GM19455 (cell line): ENCODE measurements around the gene PRR20A.
"Not testable (repeated sequence)": the region's sequence is repeated elsewhere in the genome, so short reads cannot be mapped to it uniquely, and the experiment has no call there.

Experiments used
- ATAC-seq: cut with Tn5 transposase; IDR thresholded peaks from one replicate; pipeline ENCODE4 v1.9.1; 2021; ENCODE audit not compliant: unreplicated experiment

The PRR20A gene

DNA sequence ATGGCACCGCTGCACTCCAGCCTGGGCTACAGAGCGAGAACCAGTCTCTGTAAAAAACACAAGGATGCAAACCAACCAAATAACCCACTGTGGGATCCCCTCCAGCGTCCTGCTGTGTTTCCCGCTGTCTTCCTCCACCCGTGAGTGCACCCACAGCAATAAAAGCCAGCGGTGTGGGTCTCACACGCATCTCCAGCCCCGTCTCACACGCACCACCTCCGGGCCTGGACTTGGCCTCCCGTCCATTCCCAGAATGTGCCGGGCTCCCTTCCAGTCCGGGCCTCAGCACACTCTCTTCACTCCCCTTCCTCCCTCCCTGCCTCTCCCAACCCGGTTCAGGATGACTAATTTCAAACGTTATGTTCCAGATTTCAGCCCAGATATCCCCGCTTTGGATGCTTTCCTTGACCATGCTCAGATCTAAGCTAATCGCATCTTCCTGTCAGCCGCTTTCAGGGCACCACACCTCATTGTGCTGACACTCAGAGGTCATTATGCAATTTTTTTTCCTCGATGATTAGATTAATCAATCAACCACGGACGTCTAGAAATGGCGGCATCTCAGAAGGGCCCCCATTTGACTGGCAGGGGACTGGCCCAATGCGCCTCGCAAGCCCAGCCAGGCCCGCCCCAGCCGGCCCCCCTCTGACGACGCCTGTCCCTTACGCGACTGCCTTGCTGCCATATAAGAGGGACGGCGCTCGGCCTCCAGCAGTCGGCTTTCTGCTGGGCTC, at the start of gene PRR20A:
Gene PRR20A, plus strand, starts transcription at position 684 of the 734 bp plus-strand sequence. CDS start 387 bp downstream, outside the sequence.
- not testable (repeated sequence) for ATAC-seq

GRCh38 chr13:57114945-57115344, 25.8 kb upstream of the PRR20A start:
- ATAC-seq, result no peak

GRCh38 chr13:57123681-57124080, 17.0 kb upstream of the PRR20A start:
- no peak for ATAC-seq

DNA sequence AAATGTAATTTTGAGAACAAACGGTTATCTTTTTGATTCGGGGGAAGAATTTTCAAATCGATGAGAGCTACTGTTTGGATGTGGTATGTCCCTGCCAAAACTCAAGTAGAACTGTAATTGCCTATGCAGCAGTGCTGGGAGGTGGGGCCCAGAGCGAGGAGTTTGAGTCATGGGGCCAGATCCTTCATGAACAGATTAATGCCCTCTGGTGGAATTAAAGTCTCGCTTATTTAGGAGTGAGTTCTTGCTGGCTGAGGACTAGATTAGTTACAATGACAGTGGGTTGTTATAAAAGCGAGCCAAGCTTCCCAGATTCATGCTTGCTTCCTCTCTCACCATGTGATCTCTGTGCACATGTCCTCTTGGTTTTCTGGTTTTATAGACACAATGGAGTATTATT, 11.8 kb upstream of the PRR20A start:
- ATAC-seq, result no peak

GRCh38 chr13:57136093-57136492, 4.6 kb upstream of the PRR20A start:
- no peak for ATAC-seq

DNA sequence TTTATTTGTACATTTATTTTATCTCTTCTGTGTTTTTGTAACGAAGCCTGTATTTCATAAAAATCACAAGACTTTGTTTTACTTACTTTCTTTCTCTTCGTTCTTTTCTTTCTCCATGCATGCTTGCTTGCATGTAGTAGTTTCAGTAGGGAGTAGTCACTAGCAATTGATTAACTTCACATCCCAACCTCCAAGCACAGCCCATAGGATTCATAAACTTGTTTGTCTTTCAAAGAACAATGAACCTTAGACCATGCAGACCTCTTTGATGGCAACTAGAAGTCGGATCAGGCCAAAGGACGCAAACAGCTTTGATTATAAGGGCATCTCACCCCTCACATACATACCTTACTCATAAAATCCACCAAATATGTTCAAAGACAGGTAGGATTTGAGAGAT, 3.1 kb upstream of the PRR20A start:
- ATAC-seq, result no peak

GRCh38 chr13:57138988-57139387, 1.7 kb upstream of the PRR20A start:
- no peak for ATAC-seq

DNA sequence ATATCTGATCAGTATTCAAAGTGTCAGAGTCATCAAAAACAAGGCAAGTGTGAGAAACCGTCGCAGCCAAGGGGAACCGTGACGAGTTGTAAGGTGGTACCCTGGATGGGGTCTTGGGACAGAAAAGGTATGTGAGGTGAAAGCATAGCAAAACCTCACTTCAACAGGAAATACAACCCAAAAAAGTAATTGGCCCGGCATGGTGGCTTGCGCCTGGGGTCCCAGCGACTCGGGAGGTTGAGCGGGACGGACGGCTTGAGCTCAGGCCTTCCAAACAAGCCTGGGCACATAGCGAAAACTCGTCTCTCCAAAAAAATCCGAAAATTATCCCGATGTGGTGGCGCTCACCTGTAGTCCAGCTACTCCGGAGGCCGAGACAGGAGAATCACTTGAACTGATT, 937 bp upstream of the PRR20A start:
- ATAC-seq, result not testable (repeated sequence)

DNA sequence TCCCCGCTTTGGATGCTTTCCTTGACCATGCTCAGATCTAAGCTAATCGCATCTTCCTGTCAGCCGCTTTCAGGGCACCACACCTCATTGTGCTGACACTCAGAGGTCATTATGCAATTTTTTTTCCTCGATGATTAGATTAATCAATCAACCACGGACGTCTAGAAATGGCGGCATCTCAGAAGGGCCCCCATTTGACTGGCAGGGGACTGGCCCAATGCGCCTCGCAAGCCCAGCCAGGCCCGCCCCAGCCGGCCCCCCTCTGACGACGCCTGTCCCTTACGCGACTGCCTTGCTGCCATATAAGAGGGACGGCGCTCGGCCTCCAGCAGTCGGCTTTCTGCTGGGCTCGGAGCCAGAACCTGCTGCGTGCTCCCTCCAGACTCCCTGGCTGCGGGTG, 6.5 kb downstream of the PRR20A start, which contains the start of gene PRR20B:
Gene PRR20B, plus strand, starts transcription at position 301 of the 400 bp plus-strand sequence. CDS start 387 bp downstream, outside the sequence.
- not testable (repeated sequence) for ATAC-seq

DNA sequence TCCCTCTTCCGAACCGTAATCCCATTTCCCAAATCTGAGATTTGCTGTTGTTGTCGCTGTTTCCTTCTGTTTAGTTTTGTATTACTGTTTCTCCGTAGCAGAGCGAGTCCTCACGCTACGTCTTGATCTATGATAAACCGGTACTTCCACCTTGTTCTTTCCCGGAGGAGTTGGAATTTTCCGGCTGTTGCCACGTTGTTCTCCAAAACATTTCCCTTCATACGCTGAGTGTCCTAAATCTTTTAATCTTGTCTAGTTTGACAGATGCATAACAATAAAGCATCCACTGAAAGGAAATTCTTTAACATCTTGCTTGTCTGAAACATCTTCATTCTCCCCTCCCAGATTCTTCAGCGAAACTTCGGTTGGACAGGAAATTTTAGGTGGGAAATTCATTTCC, 7.4 kb downstream of the PRR20A start:
- not testable (repeated sequence) for ATAC-seq

DNA sequence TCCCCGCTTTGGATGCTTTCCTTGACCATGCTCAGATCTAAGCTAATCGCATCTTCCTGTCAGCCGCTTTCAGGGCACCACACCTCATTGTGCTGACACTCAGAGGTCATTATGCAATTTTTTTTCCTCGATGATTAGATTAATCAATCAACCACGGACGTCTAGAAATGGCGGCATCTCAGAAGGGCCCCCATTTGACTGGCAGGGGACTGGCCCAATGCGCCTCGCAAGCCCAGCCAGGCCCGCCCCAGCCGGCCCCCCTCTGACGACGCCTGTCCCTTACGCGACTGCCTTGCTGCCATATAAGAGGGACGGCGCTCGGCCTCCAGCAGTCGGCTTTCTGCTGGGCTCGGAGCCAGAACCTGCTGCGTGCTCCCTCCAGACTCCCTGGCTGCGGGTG, 13.0 kb downstream of the PRR20A start, which contains the start of gene PRR20C:
Gene PRR20C, plus strand, starts transcription at position 301 of the 400 bp plus-strand sequence. CDS start 387 bp downstream, outside the sequence.
- not testable (repeated sequence) for ATAC-seq

DNA sequence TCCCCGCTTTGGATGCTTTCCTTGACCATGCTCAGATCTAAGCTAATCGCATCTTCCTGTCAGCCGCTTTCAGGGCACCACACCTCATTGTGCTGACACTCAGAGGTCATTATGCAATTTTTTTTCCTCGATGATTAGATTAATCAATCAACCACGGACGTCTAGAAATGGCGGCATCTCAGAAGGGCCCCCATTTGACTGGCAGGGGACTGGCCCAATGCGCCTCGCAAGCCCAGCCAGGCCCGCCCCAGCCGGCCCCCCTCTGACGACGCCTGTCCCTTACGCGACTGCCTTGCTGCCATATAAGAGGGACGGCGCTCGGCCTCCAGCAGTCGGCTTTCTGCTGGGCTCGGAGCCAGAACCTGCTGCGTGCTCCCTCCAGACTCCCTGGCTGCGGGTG, 19.6 kb downstream of the PRR20A start, which contains the start of gene PRR20D:
Gene PRR20D, plus strand, starts transcription at position 301 of the 400 bp plus-strand sequence. CDS start 387 bp downstream, outside the sequence.
- ATAC-seq, result not testable (repeated sequence)

DNA sequence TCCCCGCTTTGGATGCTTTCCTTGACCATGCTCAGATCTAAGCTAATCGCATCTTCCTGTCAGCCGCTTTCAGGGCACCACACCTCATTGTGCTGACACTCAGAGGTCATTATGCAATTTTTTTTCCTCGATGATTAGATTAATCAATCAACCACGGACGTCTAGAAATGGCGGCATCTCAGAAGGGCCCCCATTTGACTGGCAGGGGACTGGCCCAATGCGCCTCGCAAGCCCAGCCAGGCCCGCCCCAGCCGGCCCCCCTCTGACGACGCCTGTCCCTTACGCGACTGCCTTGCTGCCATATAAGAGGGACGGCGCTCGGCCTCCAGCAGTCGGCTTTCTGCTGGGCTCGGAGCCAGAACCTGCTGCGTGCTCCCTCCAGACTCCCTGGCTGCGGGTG, 26.2 kb downstream of the PRR20A start, which contains the start of gene PRR20E:
Gene PRR20E, plus strand, starts transcription at position 301 of the 400 bp plus-strand sequence. CDS start 387 bp downstream, outside the sequence.
- ATAC-seq, result not testable (repeated sequence)

DNA sequence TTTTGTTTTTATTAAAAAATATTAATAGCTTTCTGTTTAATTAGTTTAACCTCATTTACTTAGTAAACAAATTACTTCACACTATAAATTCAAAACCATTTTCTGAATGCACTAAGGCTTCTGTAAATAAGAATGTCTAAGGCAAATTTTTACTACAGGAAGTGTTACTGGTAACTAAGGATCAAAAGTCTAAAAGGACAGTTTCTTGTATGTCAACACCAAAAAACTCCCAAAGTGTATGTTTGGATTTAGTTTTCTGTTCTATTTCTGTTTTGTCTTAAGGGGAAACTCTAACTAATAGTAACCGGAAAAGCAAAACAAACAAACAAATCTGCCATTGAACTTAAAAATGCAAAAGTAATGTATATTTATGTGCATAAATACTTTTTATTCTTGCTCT, 50.9 kb downstream of the PRR20A start:
- no peak for ATAC-seq
